ENCODE measurements around the gene L1CAM. TPM values are rescaled to one million over a fixed set of nuclear protein-coding genes. Genes with fewer than 3 reads are reported as not detected.
A peak's percentile ranks its signal among the peaks of the same experiment; 100 is the strongest.

L1CAM gene
- total and polyA plus RNA-seq, 2 of the 8 experiments (the other 6 are each of a cell fraction or from before 2014, with no cell fraction given), result 11.0 to 43.0 TPM

- Histone ChIP-seq H4K20me1 (replicated peaks in 1 of 2; ENCODE audit: control insufficient read depth in 1 of 2, insufficient read depth in 2 of 2, low read length in 2 of 2) (peaks cover 0 to 4% of the 10 kb centered on the region in 2 experiments), H4K91ac (replicated peaks; ENCODE audit: insufficient read length, low read length) (no peak overlapping the region), H2BK15ac (ENCODE audit: low read length) (no peak overlapping the region), H3K18ac (ENCODE audit: extremely low read depth, low read length) (no peak overlapping the region), H3K79me2 (ENCODE audit: control insufficient read depth in 1 of 2, insufficient read depth in 2 of 2, low read length in 2 of 2) (no peaks in the 10 kb centered on the region), H2AFZ (ENCODE audit: low read length) (no peak overlapping the region), H3K36me3 (ENCODE audit: control insufficient read depth in 2 of 4, insufficient read depth in 4 of 4, low read length in 3 of 4) (no peaks in the 10 kb centered on the region), H4K5ac (ENCODE audit: insufficient read length, low read depth, low read length) (no peak overlapping the region), H4K8ac (ENCODE audit: extremely low read depth, insufficient read depth, low read length) (no peak overlapping the region), H3K9me3 (ENCODE audit: insufficient read depth in 2 of 2, low read depth in 1 of 2, low read length in 1 of 2) (no peaks in the 10 kb centered on the region), H3K79me1 (ENCODE audit: low read depth, low read length) (no peaks in the 10 kb centered on the region), H3K14ac (ENCODE audit: insufficient read length) (no peak overlapping the region), H3K56ac (replicated peaks; ENCODE audit: insufficient read length, low read depth, low read length) (no peak overlapping the region), H3K23ac (ENCODE audit: insufficient read length) (no peak overlapping the region), H2BK120ac (replicated peaks; ENCODE audit: low read depth, low read length) (no peak overlapping the region), H2BK20ac (ENCODE audit: low read length) (no peak overlapping the region), H3K4me1 (replicated peaks in 1 of 4; ENCODE audit: control insufficient read depth in 3 of 4, insufficient read depth in 4 of 4, low read length in 3 of 4) (peaks cover 0 to 12% (median 0%) of the 10 kb centered on the region in 4 experiments; a peak in 1 of 7 replicates), H3K4me2 (ENCODE audit: insufficient read depth in 1 of 2, low read depth in 2 of 2, low read length in 2 of 2) (no peak overlapping the region), H3K4me3 (ENCODE audit: extremely low read depth in 1 of 4, insufficient read depth in 2 of 4, low read depth in 3 of 4, low read length in 4 of 4) (no peak overlapping the region), H3K27me3 (replicated peaks in 1 of 4; ENCODE audit: control insufficient read depth in 3 of 4, extremely low read depth in 1 of 4, insufficient read depth in 3 of 4, low read length in 3 of 4) (no peaks in the 10 kb centered on the region), H3K23me2 (ENCODE audit: low read depth, low read length) (peaks cover 3% of the 10 kb centered on the region; the same call in 1 of the 2 replicates), H3K27ac (ENCODE audit: low read depth, low read length) (no peak overlapping the region), H2BK5ac (ENCODE audit: low read depth, low read length) (no peak overlapping the region), H2BK12ac (ENCODE audit: low read depth, low read length) (peak overlapping the region; percentile 60; the same call in 1 of the 2 replicates), H3K9ac (replicated peaks in 1 of 4; ENCODE audit: extremely low read depth in 1 of 4, low read depth in 3 of 4, low read length in 3 of 4) (no peak overlapping the region), H3K4ac (replicated peaks; ENCODE audit: insufficient read length, low read depth, low read length) (no peak overlapping the region), H2AK5ac (ENCODE audit: low read depth, low read length) (no peak overlapping the region)
- TF ChIP-seq HDAC2 (IDR thresholded peaks at IDR 0.05; ENCODE audit: borderline replicate concordance in 1 of 2, low read depth in 2 of 2, low read length in 2 of 2), result no peak
- TF ChIP-seq PHF8 (conservative IDR thresholded peaks at IDR 0.05; ENCODE audit: low read depth, low read length), result no peak
- TF ChIP-seq, protein P1, sequence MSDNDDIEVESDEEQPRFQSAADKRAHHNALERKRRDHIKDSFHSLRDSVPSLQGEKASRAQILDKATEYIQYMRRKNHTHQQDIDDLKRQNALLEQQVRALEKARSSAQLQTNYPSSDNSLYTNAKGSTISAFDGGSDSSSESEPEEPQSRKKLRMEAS (IDR thresholded peaks at IDR 0.05), result no peak
- no peak for TF ChIP-seq JUND (IDR thresholded peaks at IDR 0.05; ENCODE audit: low read length)
- ChIA-PET POLR2A (ENCODE audit: partially characterized antibody) (interaction anchor here (0.6 to 0.7 kb wide), 3 partner anchors 9 to 39 kb away, joined by 3 read pairs; partner anchors contain the start of gene ARHGAP4), CTCF (ENCODE audit: partially characterized antibody) (interaction anchor here (1.1 kb wide), 1 partner anchor 23 kb away, joined by 3 read pairs; no protein-coding TSS in a partner anchor)
- FAIRE-seq, result no peak
- DNase-seq (ENCODE audit: low read depth in 1 of 2, low spot score in 2 of 2), result no peak
- WGBS, 2 experiments (ENCODE audit: extremely low coverage in 1 of 2, insufficient coverage in 1 of 2, insufficient read length in 1 of 2, insufficient replicate concordance in 2 of 2, low coverage in 1 of 2, low lambda C conversion rate in 2 of 2, missing lambda C conversion rate in 1 of 2), result 78% methylated on average over 5 of the region's 10 CpGs; no CpG with 5 or more reads in 1 of the 2 experiments
Observed at GRCh38 chrX:153902385-153902784, 16.4 kb upstream of the L1CAM start.
